ENCODE data around the gene MAN2B1.

DNA sequence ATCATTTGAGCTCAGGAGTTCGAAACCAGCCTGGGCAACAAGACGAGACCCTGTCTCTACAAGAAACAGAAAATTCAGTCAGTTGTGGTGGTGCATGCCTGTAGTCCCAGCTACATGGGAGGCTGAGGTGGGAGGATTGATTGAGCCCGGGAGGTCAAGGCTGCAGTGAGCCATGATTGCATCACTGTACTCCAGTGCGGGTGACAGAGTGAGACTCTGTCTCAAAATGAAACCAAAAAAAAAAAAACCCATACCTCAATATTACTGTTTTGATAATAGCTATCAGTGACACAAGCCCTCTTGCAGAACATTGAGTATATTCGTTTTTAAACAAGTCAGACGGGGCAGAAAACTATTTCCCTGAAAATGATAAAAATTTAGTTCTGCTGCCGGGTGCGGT, 39.6 kb downstream of the MAN2B1 start:
- TF ChIP-seq, protein P1, sequence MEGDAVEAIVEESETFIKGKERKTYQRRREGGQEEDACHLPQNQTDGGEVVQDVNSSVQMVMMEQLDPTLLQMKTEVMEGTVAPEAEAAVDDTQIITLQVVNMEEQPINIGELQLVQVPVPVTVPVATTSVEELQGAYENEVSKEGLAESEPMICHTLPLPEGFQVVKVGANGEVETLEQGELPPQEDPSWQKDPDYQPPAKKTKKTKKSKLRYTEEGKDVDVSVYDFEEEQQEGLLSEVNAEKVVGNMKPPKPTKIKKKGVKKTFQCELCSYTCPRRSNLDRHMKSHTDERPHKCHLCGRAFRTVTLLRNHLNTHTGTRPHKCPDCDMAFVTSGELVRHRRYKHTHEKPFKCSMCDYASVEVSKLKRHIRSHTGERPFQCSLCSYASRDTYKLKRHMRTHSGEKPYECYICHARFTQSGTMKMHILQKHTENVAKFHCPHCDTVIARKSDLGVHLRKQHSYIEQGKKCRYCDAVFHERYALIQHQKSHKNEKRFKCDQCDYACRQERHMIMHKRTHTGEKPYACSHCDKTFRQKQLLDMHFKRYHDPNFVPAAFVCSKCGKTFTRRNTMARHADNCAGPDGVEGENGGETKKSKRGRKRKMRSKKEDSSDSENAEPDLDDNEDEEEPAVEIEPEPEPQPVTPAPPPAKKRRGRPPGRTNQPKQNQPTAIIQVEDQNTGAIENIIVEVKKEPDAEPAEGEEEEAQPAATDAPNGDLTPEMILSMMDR (IDR thresholded peaks at IDR 0.05; ENCODE audit: low read depth, low read length) = no peak
- no peak for TF ChIP-seq EZH2phosphoT487 (IDR thresholded peaks at IDR 0.05; ENCODE audit: low read depth)
